Measurements from ENCODE around the gene TEX12.

Gene TEX12

GRCh38 chr11:112166562-112166961, 610 bp upstream of the TEX12 start:
- Histone ChIP-seq H3K4me1 (ENCODE audit: control insufficient read depth, insufficient read depth, low read length) (no peaks in the 10 kb centered on the region), H3K36me3 (ENCODE audit: control insufficient read depth in 2 of 2, insufficient read depth in 2 of 2, low read length in 2 of 2) (no peaks in the 10 kb centered on the region), H3K27ac (ENCODE audit: low read length) (no peak overlapping the region), H3K4me3 (ENCODE audit: low read length in 2 of 2) (no peak overlapping the region), H3K9me3 (ENCODE audit: control insufficient read depth in 2 of 2, low read length in 2 of 2) (no peaks in the 10 kb centered on the region), H3K9ac (ENCODE audit: low read length in 2 of 2) (no peak overlapping the region), H3K27me3 (ENCODE audit: control insufficient read depth in 1 of 2, insufficient read depth in 2 of 2, low read length in 2 of 2) (no peaks in the 10 kb centered on the region)

GRCh38 chr11:112172362-112172994, 5.3 kb downstream of the TEX12 start:
- no peaks in the 10 kb centered on the region for H3K27me3 ChIP-seq (ENCODE audit: control insufficient read depth in 1 of 2, insufficient read depth in 2 of 2, low read length in 2 of 2)
- no peak overlapping the region for H3K27ac ChIP-seq (ENCODE audit: low read length)
- no peaks in the 10 kb centered on the region for H3K36me3 ChIP-seq (ENCODE audit: control insufficient read depth in 2 of 2, insufficient read depth in 2 of 2, low read length in 2 of 2)
- peaks cover 6% of the 10 kb centered on the region for H3K4me1 ChIP-seq (ENCODE audit: control insufficient read depth, insufficient read depth, low read length)
- H3K9ac ChIP-seq (ENCODE audit: low read length in 2 of 2), result no peak overlapping the region
- H3K4me3 ChIP-seq (ENCODE audit: low read length in 2 of 2), result no peak overlapping the region
- H3K9me3 ChIP-seq (ENCODE audit: control insufficient read depth in 2 of 2, low read length in 2 of 2), result no peaks in the 10 kb centered on the region

GRCh38 chr11:112173152-112173551, 6.0 kb downstream of the TEX12 start:
- H3K36me3 ChIP-seq (ENCODE audit: control insufficient read depth in 2 of 2, insufficient read depth in 2 of 2, low read length in 2 of 2), result no peaks in the 10 kb centered on the region
- peaks cover 6% of the 10 kb centered on the region for H3K4me1 ChIP-seq (ENCODE audit: control insufficient read depth, insufficient read depth, low read length)
- no peak overlapping the region for H3K4me3 ChIP-seq (ENCODE audit: low read length in 2 of 2)
- H3K27ac ChIP-seq (ENCODE audit: low read length), result no peak overlapping the region
- no peaks in the 10 kb centered on the region for H3K9me3 ChIP-seq (ENCODE audit: control insufficient read depth in 2 of 2, low read length in 2 of 2)
- no peaks in the 10 kb centered on the region for H3K27me3 ChIP-seq (ENCODE audit: control insufficient read depth in 1 of 2, insufficient read depth in 2 of 2, low read length in 2 of 2)
- H3K9ac ChIP-seq (ENCODE audit: low read length in 2 of 2), result no peak overlapping the region

- H3K9me3 ChIP-seq (ENCODE audit: control insufficient read depth in 2 of 2, low read length in 2 of 2), result no peaks in the 10 kb centered on the region
- H3K36me3 ChIP-seq (ENCODE audit: control insufficient read depth in 2 of 2, insufficient read depth in 2 of 2, low read length in 2 of 2), result peaks cover 4 to 5% of the 10 kb centered on the region in 2 donors
- peaks cover 6% of the 10 kb centered on the region for H3K4me1 ChIP-seq (ENCODE audit: control insufficient read depth, insufficient read depth, low read length)
- peak within 1 kb of the TSS; percentile 61 to 66 for H3K9ac ChIP-seq (ENCODE audit: low read length in 2 of 2)
- H3K4me3 ChIP-seq (ENCODE audit: low read length in 2 of 2), result peak within 1 kb of the TSS; percentile 72 to 80
- no peaks in the 10 kb centered on the region for H3K27me3 ChIP-seq (ENCODE audit: control insufficient read depth in 1 of 2, insufficient read depth in 2 of 2, low read length in 2 of 2)
- peak within 1 kb of the TSS; percentile 81 for H3K27ac ChIP-seq (ENCODE audit: low read length)
Measured at GRCh38 chr11:112174789-112175598, 7.8 kb downstream of the TEX12 start, which contains the start of gene BCO2. Gene BCO2, plus strand, starts transcription at chr11:112175512. Its CDS starts 90 bp downstream, at chr11:112175602.

DNA sequence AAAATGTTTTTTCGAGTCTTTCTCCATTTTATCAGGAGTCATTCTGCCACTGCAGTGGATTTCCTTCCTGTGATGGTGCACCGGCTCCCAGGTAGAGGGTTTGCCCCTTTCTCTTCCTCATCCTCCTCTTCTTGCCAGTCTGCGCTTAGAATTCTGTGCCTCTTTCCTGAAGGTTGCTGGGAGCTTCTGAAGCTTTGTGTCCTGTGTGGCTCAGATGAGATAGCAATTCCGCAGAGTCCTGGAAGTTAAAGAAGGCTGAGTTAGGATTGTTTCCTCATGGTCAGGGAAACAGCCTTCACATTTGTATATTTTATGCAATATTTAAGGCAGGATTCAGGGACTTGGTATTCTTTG, 8.4 kb downstream of the TEX12 start:
- no peaks in the 10 kb centered on the region for H3K9me3 ChIP-seq (ENCODE audit: control insufficient read depth in 2 of 2, low read length in 2 of 2)
- H3K36me3 ChIP-seq (ENCODE audit: control insufficient read depth in 2 of 2, insufficient read depth in 2 of 2, low read length in 2 of 2), result peaks cover 4 to 5% of the 10 kb centered on the region in 2 donors
- H3K4me3 ChIP-seq (ENCODE audit: low read length in 2 of 2), result peak overlapping the region; percentile 72 to 80
- H3K9ac ChIP-seq (ENCODE audit: low read length in 2 of 2), result peak overlapping the region; percentile 61 to 66
- H3K27ac ChIP-seq (ENCODE audit: low read length), result peak overlapping the region; percentile 81
- H3K27me3 ChIP-seq (ENCODE audit: control insufficient read depth in 1 of 2, insufficient read depth in 2 of 2, low read length in 2 of 2), result no peaks in the 10 kb centered on the region
- H3K4me1 ChIP-seq (ENCODE audit: control insufficient read depth, insufficient read depth, low read length), result peaks cover 6% of the 10 kb centered on the region

- H3K27me3 ChIP-seq (ENCODE audit: control insufficient read depth in 1 of 2, insufficient read depth in 2 of 2, low read length in 2 of 2), result no peaks in the 10 kb centered on the region
- peaks cover 4 to 5% of the 10 kb centered on the region in 2 donors for H3K36me3 ChIP-seq (ENCODE audit: control insufficient read depth in 2 of 2, insufficient read depth in 2 of 2, low read length in 2 of 2)
- H3K27ac ChIP-seq (ENCODE audit: low read length), result peak overlapping the region; percentile 81
- no peaks in the 10 kb centered on the region for H3K9me3 ChIP-seq (ENCODE audit: control insufficient read depth in 2 of 2, low read length in 2 of 2)
- H3K4me3 ChIP-seq (ENCODE audit: low read length in 2 of 2), result peak overlapping the region; percentile 72 to 80
- H3K9ac ChIP-seq (ENCODE audit: low read length in 2 of 2), result no peak overlapping the region
- peaks cover 6% of the 10 kb centered on the region for H3K4me1 ChIP-seq (ENCODE audit: control insufficient read depth, insufficient read depth, low read length)
Measured at GRCh38 chr11:112176077-112176476, 8.9 kb downstream of the TEX12 start.

DNA sequence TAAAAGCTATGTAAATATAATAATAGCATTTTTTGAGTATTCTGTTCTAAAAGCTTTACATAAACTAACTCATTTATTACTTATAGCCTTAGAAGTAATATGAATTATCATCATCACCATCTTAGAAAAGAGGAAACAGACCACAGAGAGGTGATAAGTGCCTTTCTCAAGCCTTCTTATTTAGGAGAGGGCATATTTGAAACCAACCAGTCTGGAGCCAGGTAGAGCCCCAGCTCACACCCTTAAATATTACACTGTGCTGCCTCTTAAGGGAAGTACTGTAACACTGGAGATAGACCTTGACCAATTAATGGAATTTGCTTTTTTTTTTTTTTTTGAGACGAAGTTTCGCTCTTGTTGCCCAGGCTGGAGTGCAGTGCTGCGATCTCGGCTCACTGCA, 10.4 kb downstream of the TEX12 start:
- Histone ChIP-seq H3K9me3 (ENCODE audit: control insufficient read depth in 2 of 2, low read length in 2 of 2) (no peaks in the 10 kb centered on the region), H3K27me3 (ENCODE audit: control insufficient read depth in 1 of 2, insufficient read depth in 2 of 2, low read length in 2 of 2) (no peaks in the 10 kb centered on the region), H3K9ac (ENCODE audit: low read length in 2 of 2) (no peak overlapping the region), H3K27ac (ENCODE audit: low read length) (no peak overlapping the region), H3K36me3 (ENCODE audit: control insufficient read depth in 2 of 2, insufficient read depth in 2 of 2, low read length in 2 of 2) (peaks cover 4 to 5% of the 10 kb centered on the region in 2 donors), H3K4me3 (ENCODE audit: low read length in 2 of 2) (no peak overlapping the region), H3K4me1 (ENCODE audit: control insufficient read depth, insufficient read depth, low read length) (peaks cover 6% of the 10 kb centered on the region)

- no peak overlapping the region for H3K9ac ChIP-seq (ENCODE audit: low read length in 2 of 2)
- no peaks in the 10 kb centered on the region for H3K27me3 ChIP-seq (ENCODE audit: control insufficient read depth in 1 of 2, insufficient read depth in 2 of 2, low read length in 2 of 2)
- H3K4me3 ChIP-seq (ENCODE audit: low read length in 2 of 2), result no peak overlapping the region
- no peak overlapping the region for H3K27ac ChIP-seq (ENCODE audit: low read length)
- peaks cover 6% of the 10 kb centered on the region for H3K4me1 ChIP-seq (ENCODE audit: control insufficient read depth, insufficient read depth, low read length)
- peaks cover 4 to 5% of the 10 kb centered on the region in 2 donors for H3K36me3 ChIP-seq (ENCODE audit: control insufficient read depth in 2 of 2, insufficient read depth in 2 of 2, low read length in 2 of 2)
- no peaks in the 10 kb centered on the region for H3K9me3 ChIP-seq (ENCODE audit: control insufficient read depth in 2 of 2, low read length in 2 of 2)
Measured at GRCh38 chr11:112178428-112178827, 11.3 kb downstream of the TEX12 start.

GRCh38 chr11:112178936-112179335, 11.8 kb downstream of the TEX12 start:
- peaks cover 6% of the 10 kb centered on the region for H3K4me1 ChIP-seq (ENCODE audit: control insufficient read depth, insufficient read depth, low read length)
- no peak overlapping the region for H3K27ac ChIP-seq (ENCODE audit: low read length)
- no peaks in the 10 kb centered on the region for H3K27me3 ChIP-seq (ENCODE audit: control insufficient read depth in 1 of 2, insufficient read depth in 2 of 2, low read length in 2 of 2)
- H3K9ac ChIP-seq (ENCODE audit: low read length in 2 of 2), result no peak overlapping the region
- peaks cover 4 to 5% of the 10 kb centered on the region in 2 donors for H3K36me3 ChIP-seq (ENCODE audit: control insufficient read depth in 2 of 2, insufficient read depth in 2 of 2, low read length in 2 of 2)
- no peaks in the 10 kb centered on the region for H3K9me3 ChIP-seq (ENCODE audit: control insufficient read depth in 2 of 2, low read length in 2 of 2)
- no peak overlapping the region for H3K4me3 ChIP-seq (ENCODE audit: low read length in 2 of 2)

- H3K4me3 ChIP-seq (ENCODE audit: low read length in 2 of 2), result no peak overlapping the region
- H3K27me3 ChIP-seq (ENCODE audit: control insufficient read depth in 1 of 2, insufficient read depth in 2 of 2, low read length in 2 of 2), result no peaks in the 10 kb centered on the region
- no peak overlapping the region for H3K9ac ChIP-seq (ENCODE audit: low read length in 2 of 2)
- H3K36me3 ChIP-seq (ENCODE audit: control insufficient read depth in 2 of 2, insufficient read depth in 2 of 2, low read length in 2 of 2), result peaks cover 4 to 5% of the 10 kb centered on the region in 2 donors
- H3K4me1 ChIP-seq (ENCODE audit: control insufficient read depth, insufficient read depth, low read length), result peaks cover 6% of the 10 kb centered on the region
- H3K27ac ChIP-seq (ENCODE audit: low read length), result no peak overlapping the region
- no peaks in the 10 kb centered on the region for H3K9me3 ChIP-seq (ENCODE audit: control insufficient read depth in 2 of 2, low read length in 2 of 2)
Measured at GRCh38 chr11:112179601-112180000, 12.4 kb downstream of the TEX12 start.

DNA sequence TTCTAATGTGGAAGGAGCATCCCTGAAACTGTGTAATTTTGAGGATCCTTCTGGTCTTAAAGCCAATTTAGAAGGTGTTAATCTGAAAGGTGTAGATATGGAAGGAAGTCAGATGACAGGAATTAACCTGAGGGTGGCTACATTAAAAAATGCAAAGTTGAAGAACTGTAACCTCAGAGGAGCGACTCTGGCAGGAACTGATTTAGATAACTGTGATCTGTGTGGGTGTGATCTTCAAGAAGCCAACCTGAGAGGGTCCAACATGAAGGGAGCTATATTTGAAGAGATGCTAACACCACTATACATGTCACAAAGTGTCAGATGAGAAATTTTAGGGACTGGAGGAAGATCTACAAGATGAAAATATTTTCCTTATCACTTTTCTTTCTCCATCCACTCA, 15.7 kb downstream of the TEX12 start:
- H3K4me3 ChIP-seq (ENCODE audit: low read length in 2 of 2), result no peak overlapping the region
- peaks cover 8% of the 10 kb centered on the region for H3K4me1 ChIP-seq (ENCODE audit: control insufficient read depth, insufficient read depth, low read length)
- H3K27me3 ChIP-seq (ENCODE audit: control insufficient read depth in 1 of 2, insufficient read depth in 2 of 2, low read length in 2 of 2), result no peaks in the 10 kb centered on the region
- H3K9ac ChIP-seq (ENCODE audit: low read length in 2 of 2), result no peak overlapping the region
- no peaks in the 10 kb centered on the region for H3K9me3 ChIP-seq (ENCODE audit: control insufficient read depth in 2 of 2, low read length in 2 of 2)
- peaks cover 4 to 5% of the 10 kb centered on the region in 2 donors for H3K36me3 ChIP-seq (ENCODE audit: control insufficient read depth in 2 of 2, insufficient read depth in 2 of 2, low read length in 2 of 2)
- H3K27ac ChIP-seq (ENCODE audit: low read length), result no peak overlapping the region
